ENCODE measurements around the gene TMA7. TPM values are rescaled to one million over a fixed set of nuclear protein-coding genes. Genes with fewer than 3 reads are reported as not detected.

Gene TMA7
- total RNA-seq, 1 donor from 2014 or later: 218 TPM

DNA sequence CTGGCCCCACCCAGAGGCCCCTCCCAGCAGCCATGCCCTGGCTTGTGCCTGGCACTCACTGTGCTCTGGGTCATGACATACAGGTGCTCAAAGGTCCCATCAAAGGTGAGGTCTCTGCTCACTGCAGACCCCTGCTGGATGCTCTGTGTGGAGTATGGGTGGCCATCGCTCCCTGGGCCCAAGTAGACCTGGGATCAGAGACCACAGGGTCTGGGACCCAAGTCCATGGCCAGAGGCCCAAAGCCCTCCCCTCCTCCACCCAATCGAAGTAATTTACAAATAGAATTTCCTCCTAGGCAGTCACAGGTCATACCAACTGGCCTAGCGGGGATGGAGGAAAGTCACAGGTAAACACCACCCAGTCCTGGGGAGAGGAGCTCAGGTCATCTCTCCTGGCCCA, 17.8 kb upstream of the TMA7 start:
- intact Hi-C loops (cut with micrococcal nuclease): no loop called here

DNA sequence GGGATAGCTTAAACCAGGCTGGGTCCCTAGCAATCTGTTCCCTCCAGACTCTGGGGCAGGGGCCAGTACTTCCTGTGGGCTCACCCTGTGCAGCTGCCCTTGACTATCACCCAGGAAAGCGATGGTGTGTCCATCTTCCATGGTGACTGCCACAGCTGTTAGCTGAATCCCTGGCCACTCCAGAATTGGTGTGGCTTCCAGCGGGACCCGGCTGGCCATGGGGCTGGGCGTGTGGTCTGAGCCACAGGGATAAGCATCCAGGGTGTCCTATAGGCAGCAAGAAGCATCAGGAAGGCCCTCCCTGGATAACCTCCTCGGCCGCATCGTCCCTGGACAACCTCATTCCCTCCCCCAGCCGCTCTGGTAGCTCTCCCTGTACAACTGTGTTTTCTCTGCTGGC, 17.4 kb upstream of the TMA7 start:
- intact Hi-C loops (cut with micrococcal nuclease): no loop called here

DNA sequence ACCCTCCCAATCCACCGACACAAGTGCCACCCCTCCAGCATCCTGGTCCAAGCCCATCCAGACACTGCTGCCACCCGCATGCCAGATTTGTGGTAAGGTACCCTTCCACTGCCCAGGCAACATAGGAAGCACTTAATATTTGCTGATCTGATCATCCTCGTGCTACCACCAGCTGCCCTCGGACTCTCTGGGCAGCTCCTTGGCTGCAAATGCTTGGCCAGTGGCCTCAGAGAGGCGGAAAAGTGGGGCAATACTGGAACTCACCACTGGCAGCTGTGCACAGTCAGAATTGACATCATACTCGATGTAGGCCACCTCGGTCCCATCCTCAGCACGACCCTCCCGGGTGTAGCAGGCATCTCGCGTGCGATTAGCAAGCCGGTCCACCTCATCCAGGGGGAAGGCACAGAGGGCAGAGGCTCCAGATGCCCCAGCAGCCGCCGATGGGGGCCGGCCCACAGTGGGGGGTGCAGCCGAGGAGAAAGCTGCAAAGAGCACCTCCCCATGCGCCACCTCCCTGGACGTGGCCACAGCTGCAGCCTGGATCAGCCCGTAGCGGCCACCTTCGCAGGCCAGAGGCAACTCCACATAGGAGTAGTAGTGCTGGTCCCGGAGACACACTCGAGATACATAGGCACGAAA, 16.7 kb upstream of the TMA7 start:
- intact Hi-C loops (cut with micrococcal nuclease): no loop called here

DNA sequence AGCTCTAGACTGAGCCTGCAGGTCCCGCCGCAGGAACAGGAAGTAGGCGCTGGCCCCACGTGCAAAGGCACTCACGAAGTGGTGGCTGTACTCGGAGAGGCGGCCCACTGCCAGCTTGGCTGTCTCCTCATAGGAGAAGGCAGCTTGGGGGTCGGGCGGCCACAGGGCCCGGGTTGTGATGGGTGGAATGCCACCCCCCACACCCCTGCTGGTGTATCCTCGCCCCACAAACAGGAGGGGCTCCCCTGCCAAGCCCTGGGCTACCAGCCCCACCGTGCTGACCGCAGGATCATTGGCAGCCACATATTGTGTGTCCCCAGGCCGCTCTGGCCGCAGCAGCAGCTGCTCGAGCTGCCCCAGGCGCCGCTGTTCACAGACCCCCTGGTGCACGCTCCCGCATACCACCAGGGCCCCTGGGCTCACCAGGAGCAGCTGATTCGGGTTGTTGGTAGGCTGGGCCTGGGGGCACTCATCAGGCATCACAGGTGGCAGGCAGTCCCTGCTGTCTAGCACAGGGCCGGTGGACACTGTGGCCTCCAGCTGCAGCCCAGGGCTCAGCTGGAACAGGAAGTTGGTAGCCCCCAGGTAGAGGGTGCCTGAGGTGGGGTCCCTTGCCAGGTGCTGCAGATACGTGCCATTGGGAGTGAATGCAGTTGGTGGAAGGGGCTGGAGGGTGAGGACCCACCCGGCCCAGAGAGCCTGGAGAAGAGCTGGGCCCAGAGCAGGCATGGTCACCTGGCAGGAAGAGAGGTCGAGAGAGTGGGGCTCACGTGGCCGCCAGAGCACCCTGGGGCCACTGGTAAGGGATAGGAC, 16.0 kb upstream of the TMA7 start:
- intact Hi-C loops (cut with micrococcal nuclease): no loop called here

DNA sequence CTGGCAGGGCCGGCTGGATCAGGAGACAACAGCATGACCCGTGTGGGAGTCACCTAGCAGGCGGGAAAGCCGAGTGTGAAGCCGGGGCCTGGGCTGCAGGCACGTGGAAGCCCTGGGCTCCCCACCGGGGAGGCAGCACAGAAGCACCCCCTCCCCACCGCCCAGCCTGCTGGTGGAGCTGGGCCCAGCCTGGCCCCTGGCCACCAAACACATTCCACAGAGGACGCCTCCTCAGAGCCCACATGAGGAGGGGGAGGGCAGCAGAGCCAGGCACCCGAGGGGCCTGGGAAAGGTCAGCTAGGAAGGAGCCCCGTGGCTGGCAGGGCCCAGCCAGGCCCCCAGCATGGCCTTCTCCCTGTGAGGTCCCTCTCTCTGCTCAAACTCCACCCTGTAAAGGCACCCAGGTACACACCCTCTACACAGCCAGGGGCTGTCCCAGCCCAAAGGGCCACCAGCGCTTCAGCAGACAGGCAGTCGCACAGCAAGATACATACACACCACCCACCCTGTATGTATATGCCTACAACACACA, 14.7 kb upstream of the TMA7 start:
- intact Hi-C loops (cut with micrococcal nuclease): no loop called here

DNA sequence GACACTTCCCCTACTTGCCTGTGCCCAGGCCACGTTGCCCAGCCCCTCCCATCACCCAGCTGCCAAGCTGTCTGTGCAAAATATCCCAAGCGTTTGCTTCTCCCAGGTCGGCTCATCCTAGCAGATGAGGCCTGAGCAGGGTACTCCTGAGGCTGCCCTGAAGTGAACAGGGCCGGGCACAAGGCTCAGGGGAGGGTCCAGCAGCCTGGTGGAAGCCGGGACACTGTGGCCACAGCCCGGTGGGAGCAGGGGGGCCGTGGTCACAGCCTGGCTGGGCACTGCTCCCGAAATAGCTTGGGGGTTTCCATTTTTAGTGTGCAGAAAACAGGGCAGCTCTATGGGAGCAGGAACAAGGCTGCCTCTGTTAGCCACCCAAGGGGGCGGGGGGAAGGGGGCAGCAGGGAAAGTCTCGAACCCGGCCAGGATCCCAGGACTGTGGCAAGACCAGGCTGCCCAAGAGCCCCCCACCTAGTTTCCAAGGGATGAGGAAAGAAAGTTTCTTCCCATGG, 13.6 kb upstream of the TMA7 start:
- intact Hi-C loops (cut with micrococcal nuclease): no loop called here

DNA sequence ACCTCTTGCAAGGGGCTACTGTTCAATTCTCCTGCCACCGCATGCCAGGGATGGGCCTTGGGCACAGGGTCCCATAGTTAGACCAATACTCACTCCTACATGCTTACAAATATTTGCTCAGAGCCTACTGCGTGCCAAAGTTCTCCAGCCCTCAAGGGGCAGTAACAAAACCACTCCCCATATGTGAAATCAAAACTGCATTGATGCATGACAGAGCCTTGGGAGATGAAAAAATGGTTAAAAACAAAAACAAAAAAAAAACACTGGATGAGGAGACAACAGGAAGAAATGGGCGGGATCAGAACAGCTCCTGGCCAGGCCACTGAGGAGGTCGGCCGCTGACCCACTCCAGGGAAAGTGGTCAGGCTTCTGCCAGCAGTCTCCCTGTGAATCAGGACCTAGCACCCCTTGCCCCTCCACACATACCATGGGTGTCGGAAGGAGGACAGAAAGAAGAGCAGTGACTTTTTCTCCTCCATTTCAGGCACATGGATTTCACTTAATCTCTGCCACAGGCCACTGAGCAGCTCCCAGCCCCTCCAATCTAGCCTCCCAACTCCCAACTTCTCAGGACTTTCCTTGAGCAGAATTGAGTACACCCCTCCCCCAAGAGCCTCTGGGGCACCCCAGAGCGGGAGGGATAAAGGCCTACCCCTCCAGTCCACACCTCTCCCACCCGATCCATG, 13.0 kb upstream of the TMA7 start:
- intact Hi-C loops (cut with micrococcal nuclease): no loop called here

DNA sequence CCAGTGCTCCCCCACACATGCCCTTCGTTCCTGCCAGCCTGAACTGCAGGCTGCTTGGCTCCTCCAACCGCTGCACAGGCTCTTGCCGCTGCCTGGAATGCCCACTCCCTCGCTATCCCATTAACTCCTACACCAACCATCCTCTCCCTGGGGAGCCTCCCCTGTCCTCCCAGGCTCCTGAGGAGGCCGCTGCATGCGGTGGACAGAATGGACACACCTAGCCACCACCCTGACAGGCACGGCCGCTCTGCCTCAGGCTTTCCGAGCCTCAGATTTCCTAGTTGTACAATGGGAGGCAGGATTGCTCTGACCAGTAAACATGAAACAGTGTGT, 12.5 kb upstream of the TMA7 start:
- intact Hi-C loops (cut with micrococcal nuclease): no loop called here

DNA sequence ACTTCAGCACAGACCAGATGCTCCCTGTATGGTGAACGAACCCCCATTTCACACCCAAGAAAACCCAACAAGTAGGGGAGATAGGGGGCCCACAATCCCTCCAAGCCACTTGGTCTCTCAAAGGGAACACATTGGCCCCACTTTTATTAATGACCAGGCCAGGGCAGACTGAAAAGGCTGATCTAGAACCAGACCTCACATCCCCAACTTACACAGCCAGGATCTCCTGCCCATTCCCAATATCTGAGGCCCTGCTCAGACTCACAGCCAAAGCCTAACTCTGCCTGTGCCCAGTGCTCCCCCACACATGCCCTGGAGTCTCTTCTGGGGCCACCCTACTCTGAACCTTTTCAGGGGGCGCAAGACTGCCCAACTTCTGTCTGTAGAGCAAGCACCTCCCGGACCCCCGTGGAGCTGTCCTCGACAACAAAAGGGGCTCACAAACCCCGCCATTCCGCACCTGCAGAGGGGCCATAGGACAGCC, 11.9 kb upstream of the TMA7 start:
- intact Hi-C loops (cut with micrococcal nuclease): no loop called here

DNA sequence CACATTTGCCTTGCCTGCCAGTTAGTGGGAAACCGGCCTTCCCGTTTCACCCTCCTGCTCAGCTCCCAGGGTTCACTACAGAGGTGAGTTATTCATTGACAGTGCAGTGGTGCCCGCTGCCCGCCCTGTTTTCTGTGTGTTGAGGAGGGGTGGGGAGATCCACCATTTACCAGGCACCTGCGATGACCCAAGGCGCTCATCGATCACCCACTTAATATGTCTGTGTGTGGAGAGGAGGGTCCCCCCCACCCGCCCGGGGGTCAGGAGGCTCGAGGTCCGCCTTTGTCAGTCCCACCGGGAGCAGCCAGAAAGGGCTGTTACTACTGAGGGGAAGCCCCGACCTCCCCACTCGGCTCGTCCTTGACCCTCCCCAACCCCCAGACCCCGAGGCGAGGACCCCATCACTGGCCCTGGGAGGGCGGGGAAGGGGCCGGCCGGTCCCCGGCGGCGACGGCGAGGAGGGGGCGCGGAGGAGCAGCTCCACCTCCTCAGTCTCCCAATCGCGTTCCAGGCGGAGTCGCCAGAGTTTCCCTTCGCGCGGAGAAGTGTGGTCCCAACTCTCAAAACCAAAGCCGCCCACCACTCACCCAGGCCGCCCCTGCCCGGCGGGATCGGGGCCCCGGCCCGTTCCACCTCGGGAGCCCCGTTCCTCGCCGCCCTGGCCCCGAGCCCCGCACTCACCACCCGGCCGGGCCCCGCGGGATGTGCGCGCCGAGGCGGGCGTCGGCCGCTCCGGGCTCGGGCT, 11.3 kb upstream of the TMA7 start:
- intact Hi-C loops (cut with micrococcal nuclease): no loop called here

DNA sequence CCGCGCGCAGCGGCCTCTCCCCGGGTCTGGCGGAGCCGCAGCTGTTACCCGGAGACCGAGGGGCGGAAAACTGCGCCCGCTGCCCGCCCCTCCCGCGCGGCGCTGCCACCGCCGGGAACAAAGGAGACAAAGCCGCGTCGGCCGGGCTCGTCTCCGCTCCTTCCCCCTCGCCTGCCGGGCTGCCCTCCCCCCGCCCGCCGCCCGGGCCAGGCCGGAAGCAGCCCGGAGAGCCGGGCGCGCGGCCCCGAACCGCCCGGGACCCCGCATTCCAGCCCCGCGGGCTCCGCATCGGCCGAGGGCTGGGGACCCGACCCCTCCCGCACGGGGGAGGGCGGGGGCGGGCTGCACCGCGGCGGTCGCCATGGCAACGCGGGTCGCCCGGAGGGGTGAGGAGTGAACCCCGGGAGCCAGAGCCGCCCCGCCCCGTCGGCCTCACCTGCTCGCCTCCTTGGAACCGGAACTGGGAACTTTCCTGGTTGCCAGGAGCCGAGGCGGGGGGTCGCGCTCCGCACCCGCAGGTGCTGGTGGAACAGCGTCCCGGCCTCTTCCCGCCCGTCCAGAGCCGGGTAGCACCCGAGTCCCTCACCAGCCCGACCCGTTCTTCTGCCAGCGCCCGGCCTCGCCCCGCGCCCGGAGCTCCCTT, 10.6 kb upstream of the TMA7 start:
- intact Hi-C loops (cut with micrococcal nuclease): no loop called here

DNA sequence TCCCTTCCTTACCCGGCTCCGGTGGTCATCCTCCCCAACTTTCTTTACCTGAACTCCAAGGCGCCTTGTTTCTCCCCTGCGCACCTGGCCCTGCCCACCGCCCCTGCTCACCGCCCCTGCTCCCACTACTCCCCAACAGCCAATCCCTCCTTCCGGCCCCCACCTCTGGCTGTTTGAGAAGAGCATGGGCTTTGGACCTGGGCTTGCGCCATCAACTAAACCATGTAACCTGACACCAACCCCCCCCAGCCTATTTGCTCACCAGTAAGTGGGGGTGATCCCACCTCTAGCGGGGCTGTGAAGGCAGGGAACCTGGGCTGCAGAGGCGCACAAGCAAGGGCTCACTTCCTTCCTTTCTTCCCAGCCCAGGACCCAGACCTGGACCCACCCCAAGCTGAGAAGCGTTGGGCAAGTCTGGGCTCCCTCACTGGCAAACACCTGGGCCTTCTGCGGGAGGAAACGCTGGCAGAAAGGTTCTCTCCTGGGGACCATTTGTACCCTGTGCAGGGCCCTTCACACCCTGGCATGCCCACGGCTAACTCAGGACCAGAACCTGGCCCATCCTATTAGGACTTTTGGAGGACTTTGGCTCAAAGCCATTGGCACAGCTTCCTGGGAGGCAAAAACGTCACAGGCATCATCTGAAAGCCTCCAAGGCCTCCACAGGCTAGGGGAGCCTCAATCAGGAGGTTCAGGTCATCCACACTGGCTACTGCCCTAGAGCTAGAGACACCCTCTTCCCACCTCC, 9.9 kb upstream of the TMA7 start, which contains the start of gene PLXNB1:
TSS of gene PLXNB1 (minus strand) at position 127 of the 748 bp plus-strand sequence. CDS start 5,475 bp downstream, outside the sequence.
- intact Hi-C loops (cut with micrococcal nuclease): no loop called here

DNA sequence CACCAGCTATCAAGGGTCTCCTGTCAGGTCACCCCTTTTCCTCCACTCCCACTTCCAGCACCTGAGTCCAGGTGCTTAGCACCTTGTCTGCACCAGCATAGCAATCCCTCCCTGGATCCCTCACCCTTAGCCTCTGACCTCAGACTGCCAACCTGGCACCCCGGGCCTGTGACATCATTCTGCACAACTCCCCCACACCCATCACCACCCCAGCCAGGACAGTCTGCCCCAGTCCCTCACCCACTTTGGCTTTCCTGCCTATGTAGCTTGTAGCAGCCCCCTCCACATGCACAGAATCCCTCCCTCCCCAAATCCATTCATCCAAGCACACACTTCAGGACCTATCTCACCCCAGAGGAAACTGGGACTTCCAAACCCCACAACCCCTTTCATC, 9.4 kb upstream of the TMA7 start:
- intact Hi-C loops (cut with micrococcal nuclease): no loop called here

DNA sequence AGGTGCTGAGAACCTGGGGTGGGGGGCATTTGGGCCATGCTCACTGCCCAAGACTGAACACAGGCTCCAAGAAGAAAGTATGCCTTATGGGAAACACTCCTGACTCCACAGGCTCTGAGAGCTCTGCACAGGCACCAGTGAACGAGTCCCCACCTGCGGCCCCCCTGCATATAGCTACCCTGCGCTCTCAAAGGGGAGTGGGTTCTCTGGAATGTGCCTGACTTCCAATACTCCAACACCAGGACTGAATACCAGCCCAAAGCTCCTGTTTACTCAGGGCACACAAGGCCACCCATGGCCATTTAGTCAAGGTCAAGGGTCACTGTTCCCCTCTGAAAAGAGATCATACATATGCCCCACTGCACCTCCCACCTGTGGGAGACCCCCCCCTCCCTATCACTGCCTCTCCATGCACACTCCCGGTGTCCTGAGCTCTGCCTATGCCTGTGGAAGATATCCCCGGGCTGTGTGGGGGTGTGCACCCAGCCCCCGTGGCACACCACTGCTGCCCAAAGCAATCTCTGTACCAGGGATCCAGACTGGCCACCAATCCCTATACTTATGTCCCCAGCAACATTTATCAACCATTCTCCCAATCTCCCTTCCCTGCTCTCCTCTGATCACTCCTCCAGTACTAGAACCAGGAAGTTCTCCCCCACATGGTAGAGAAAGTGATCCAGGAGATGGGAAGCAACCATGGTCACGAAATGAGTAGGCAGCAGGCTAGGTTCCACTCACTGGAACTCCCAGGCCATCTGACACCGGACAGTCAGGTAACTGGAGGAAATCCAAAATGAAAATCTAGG, 8.6 kb upstream of the TMA7 start:
- intact Hi-C loops (cut with micrococcal nuclease): no loop called here

DNA sequence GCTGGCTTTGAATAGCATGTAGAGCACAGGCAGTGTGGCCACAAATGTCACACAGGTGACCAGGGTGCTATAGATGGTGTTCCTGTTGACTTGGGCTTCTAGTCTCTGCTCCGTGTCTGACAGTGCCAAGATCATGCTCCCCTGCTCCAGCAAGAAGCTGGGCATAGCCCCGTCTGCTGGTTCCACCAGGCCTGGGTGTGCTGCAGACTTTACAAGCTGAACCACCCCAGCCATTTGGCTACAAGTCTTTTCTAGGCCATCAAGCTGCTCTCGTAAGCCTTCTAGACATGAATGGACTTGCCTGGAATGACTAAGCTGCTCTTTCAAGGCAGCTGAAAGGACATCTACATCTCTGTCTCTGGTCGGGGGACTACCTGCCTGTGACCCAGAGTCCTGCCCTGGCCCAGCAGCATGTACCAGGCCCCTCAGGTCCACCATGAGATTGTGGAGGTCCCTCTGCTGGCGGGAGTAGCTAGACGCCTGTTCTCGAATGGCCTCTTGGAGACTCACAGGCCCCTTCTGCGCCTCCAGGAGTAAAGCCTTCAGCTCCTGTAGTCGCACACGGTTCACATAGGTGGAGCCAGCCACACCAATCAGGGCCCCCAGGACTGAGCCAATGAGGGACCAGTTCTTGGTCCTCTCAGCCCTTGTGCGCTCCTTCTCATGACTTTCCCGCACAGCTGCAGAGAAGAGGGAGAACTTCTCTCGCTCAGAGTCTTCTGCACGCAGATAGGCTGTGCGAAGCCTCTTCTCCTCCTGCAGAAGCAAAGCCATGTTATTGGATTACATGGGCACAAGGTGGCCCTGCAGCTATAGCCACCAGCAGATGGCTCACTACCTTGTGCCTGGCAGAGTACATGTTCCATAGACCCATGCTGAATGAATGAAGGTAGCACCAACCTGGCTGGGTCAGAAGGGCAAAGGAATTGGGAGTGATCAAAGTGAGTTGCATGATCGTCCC, 7.4 kb upstream of the TMA7 start:
- intact Hi-C loops (cut with micrococcal nuclease): no loop called here

DNA sequence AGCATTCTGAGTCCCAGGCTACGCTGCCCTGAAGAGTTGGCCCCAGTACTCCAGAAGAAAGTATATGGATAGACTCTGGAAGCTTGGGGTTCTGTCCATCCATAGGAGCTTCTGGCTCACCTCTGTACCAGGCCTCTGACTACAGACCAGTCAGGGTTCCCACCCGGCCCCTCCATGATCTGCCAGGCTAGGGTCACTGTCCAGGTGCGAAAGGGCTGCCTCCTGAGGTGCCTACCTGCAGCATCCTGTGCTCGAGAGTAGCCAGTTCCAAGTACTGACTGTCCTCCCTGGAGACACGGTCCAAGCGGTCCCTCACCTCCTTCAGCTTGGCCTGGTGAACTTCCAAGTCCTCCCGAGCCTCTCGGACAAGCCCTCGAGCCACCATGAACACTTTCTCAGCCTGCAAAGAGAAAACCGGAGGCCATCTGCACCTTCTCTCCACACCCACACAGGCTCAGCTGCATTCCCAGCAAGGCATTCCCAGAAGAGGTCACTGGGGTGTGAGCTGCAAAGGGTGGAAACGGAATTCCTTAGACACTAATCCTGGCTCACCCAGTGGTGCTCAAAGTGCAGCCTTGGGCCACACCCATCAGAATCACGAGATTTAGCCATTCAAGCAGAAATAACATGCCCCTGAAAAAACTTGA, 6.5 kb upstream of the TMA7 start:
- intact Hi-C loops (cut with micrococcal nuclease): no loop called here

DNA sequence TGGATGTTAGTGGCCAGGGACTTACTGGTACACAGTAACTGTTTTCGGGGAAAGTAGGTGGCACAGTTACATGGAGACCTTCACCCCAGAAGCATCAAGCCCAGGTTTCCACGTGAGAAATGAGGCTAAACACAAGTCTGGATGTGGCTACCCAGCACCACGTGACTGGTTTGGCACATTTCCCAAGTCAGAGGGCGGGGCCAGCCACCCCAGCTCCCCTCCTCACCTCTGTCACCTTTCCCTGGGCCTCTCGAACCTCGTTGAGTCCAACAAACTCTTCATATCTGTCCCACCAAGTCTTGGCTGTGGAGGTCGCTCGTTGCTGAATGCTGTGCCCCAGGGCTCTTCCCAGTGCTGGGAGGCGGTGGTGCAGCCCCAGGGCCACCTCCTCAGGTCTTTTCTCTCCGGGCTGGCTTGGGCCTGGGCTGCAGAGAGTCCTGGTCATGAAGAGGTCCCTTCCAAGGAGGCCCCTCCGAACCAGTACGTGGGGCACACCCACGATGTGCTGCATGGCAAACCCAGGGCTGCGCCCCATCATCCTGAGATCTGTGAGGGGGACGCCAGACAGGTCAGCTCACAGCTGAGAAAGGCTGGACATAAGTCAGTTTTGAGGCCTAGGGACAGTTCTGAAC, 5.3 kb upstream of the TMA7 start:
- intact Hi-C loops (cut with micrococcal nuclease): no loop called here
